HUDEP-2 (cell line): Measurements from ENCODE around the gene WFDC1.
A peak's percentile ranks its signal among the peaks of the same experiment; 100 is the strongest.

Source experiments
- DNase-seq, 76 experiments: peaks; one replicate each; lab custom pipeline; 2025; ENCODE audit not compliant: unreplicated experiment in 76 of 76; lab: John Stamatoyannopoulos, UW

WFDC1 gene

GRCh38 chr16:84294531-84295142 is at the start of gene WFDC1:
Gene WFDC1 (plus strand): TSS chr16:84294878. CDS start chr16:84294972, 94 bp downstream.
- DNase-seq, result no peak

GRCh38 chr16:84245956-84246678 is 48.6 kb upstream of the WFDC1 start:
- DNase-seq, result no peak

- no peak for DNase-seq
Measured at GRCh38 chr16:84246679-84247077, 48.0 kb upstream of the WFDC1 start.

- DNase-seq, result no peak
Measured at GRCh38 chr16:84247331-84247730, 47.3 kb upstream of the WFDC1 start.

- DNase-seq, result no peak
Measured at GRCh38 chr16:84247844-84248243, 46.8 kb upstream of the WFDC1 start.

GRCh38 chr16:84252184-84252583 is 42.5 kb upstream of the WFDC1 start:
- no peak for DNase-seq

- DNase-seq, result no peak
Measured at GRCh38 chr16:84253173-84253572, 41.5 kb upstream of the WFDC1 start.

GRCh38 chr16:84254062-84254461 is 40.6 kb upstream of the WFDC1 start:
- DNase-seq, result no peak

GRCh38 chr16:84255050-84255810 is 39.4 kb upstream of the WFDC1 start:
- no peak for DNase-seq

GRCh38 chr16:84258266-84258665 is 36.4 kb upstream of the WFDC1 start:
- no peak for DNase-seq

- no peak for DNase-seq
Measured at GRCh38 chr16:84259691-84260090, 35.0 kb upstream of the WFDC1 start.

GRCh38 chr16:84260766-84261554 is 33.7 kb upstream of the WFDC1 start:
- DNase-seq, result no peak

GRCh38 chr16:84262031-84262430 is 32.6 kb upstream of the WFDC1 start:
- no peak for DNase-seq

GRCh38 chr16:84262939-84263338 is 31.7 kb upstream of the WFDC1 start:
- DNase-seq, result no peak

GRCh38 chr16:84266451-84266850 is 28.2 kb upstream of the WFDC1 start:
- peak in 43 of 76 experiments; percentile 2 to 57 (median 26) for DNase-seq

- DNase-seq, result no peak
Measured at GRCh38 chr16:84267380-84267779, 27.3 kb upstream of the WFDC1 start.

GRCh38 chr16:84268291-84269040 is 26.2 kb upstream of the WFDC1 start:
- no peak for DNase-seq

GRCh38 chr16:84270071-84270470 is 24.6 kb upstream of the WFDC1 start:
- DNase-seq, result no peak

GRCh38 chr16:84270531-84270930 is 24.1 kb upstream of the WFDC1 start:
- no peak for DNase-seq

GRCh38 chr16:84271037-84271436 is 23.6 kb upstream of the WFDC1 start:
- no peak for DNase-seq
